Tibial nerve (tissue), 4 donors: ENCODE measurements around the gene NSG2. TPM values are rescaled to one million over a fixed set of nuclear protein-coding genes. Genes with fewer than 3 reads are reported as not detected.

ENCODE experiments used
- DNase-seq, 2 donors: peaks; one replicate each; pipeline ENCODE4 v3.0.0-alpha.2; 2019; ENCODE audit warnings: low spot score in 2 of 2
- H3K27ac ChIP-seq, 4 donors: fragments of 200-600 bp; sonication (generic) in 3 of 4; one replicate each; pipeline ENCODE4 v1.5.1; 2017 to 2019; ENCODE audit warnings: mild to moderate bottlenecking in 1 of 4
- H3K27me3 ChIP-seq, 2 donors: fragments of 200-600 bp; sonication (generic) in 1 of 2; one replicate each; pipeline versions ENCODE4 v1.5.1 to v1.6.0; 2017 to 2019
- H3K36me3 ChIP-seq, 3 donors: fragments of 200-600 bp; sonication (generic); one replicate each; pipeline ENCODE4 v1.5.1; 2018 to 2019
- H3K4me1 ChIP-seq, 4 donors: fragments of 200-600 bp; sonication (generic) in 3 of 4; one replicate each; pipeline ENCODE4 v1.5.1; 2017 to 2019
- H3K4me3 ChIP-seq, 4 donors: fragments of 200-600 bp; sonication (generic) in 3 of 4; one replicate each; pipeline ENCODE4 v1.5.1; 2017 to 2019; ENCODE audit warnings: mild to moderate bottlenecking in 1 of 4, moderate library complexity in 1 of 4
- H3K9me3 ChIP-seq, 4 donors: fragments of 200-600 bp; sonication (generic) in 3 of 4; one replicate each; pipeline ENCODE4 v1.5.1; 2017 to 2019
- EP300 ChIP-seq, 2 donors: sonication (generic); formaldehyde crosslinking; IDR thresholded peaks; one replicate each; pipeline ENCODE4 v1.6.1; 2017; ENCODE audit warnings: antibody characterized with exemption in 2 of 2, mild to moderate bottlenecking in 1 of 2
- POLR2A ChIP-seq, 2 donors: fragments of 450-650 bp; IDR thresholded peaks; one replicate each; pipeline ENCODE4 v1.6.1; 2017; ENCODE audit warnings: antibody characterized with exemption in 2 of 2, mild to moderate bottlenecking in 2 of 2, moderate library complexity in 2 of 2
- WGBS, 2 donors: methylation state at CpG; one replicate each; pipeline ENCODE4 v1.1.5; 2018; 5-methylcytosine and 5-hydroxymethylcytosine counted together
- total RNA-seq, 4 donors: library from RNA; depleted of rRNA; stranded (reverse); fragments of >200 nt; gene quantifications; one replicate each; pipeline ENCODE4 v1.1.0, GENCODE V29; 2016
- TF ChIP-seq, protein P1 (sequence below), 5 experiments: fragments of 200-600 bp in 3 of 5; fragments of 450-650 bp in 2 of 5; sonication (generic) in 3 of 5; IDR thresholded peaks; one replicate each; pipeline ENCODE4 v1.5.1; 2016 to 2019; ENCODE audit warnings: antibody characterized with exemption in 5 of 5, mild to moderate bottlenecking in 3 of 5, moderate library complexity in 2 of 5

NSG2 gene
- total RNA-seq = not detected

DNA sequence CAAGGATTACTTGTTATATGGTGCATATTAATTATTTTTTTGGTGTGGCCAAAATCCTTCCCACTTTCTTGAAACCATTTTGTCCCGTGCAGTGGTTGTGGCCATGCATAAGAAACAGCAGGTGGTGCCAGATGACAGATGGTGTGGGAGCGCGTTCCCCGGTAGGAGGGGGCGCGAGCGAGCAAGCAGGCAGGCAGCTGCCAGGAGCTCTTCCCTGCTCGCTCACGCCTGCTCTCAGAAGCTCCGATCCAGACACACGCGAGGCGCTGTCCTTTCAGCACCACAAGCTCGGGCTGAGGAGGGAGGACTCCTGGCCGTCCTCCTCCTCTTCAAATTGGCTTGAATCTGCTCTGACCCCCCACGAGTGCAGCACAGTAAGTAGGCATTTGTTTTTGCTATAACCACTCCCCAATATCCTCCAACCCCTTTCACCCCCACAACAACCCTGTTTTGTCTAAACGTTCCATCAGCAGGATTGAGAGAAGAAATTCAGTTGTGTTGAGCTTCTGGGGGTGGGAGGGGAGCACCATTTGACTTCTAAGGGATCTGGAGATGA lies at the start of gene NSG2:
Gene NSG2, plus strand, starts transcription at position 237 of the 556 bp plus-strand sequence. CDS start 1,050 bp downstream, outside the sequence.
- DNase-seq = peak; percentile 22 to 44
- H3K4me3 ChIP-seq = no peak within 1 kb of the TSS
- H3K27ac ChIP-seq = no peak within 1 kb of the TSS
- no peaks in the 10 kb centered on the region for H3K4me1 ChIP-seq
- TF ChIP-seq POLR2A (IDR thresholded peaks at IDR 0.05) = no peak
- TF ChIP-seq, protein P1, sequence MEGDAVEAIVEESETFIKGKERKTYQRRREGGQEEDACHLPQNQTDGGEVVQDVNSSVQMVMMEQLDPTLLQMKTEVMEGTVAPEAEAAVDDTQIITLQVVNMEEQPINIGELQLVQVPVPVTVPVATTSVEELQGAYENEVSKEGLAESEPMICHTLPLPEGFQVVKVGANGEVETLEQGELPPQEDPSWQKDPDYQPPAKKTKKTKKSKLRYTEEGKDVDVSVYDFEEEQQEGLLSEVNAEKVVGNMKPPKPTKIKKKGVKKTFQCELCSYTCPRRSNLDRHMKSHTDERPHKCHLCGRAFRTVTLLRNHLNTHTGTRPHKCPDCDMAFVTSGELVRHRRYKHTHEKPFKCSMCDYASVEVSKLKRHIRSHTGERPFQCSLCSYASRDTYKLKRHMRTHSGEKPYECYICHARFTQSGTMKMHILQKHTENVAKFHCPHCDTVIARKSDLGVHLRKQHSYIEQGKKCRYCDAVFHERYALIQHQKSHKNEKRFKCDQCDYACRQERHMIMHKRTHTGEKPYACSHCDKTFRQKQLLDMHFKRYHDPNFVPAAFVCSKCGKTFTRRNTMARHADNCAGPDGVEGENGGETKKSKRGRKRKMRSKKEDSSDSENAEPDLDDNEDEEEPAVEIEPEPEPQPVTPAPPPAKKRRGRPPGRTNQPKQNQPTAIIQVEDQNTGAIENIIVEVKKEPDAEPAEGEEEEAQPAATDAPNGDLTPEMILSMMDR (IDR thresholded peaks at IDR 0.05) = peak in 4 of 5 experiments; percentile 30 to 53 (median 40)
- no peaks in the 10 kb centered on the region for H3K9me3 ChIP-seq
- WGBS, 2 donors = 4% methylated on average over 16 to 17 of the region's 17 CpGs
- H3K27me3 ChIP-seq = no peaks in the 10 kb centered on the region
- H3K36me3 ChIP-seq = no peaks in the 10 kb centered on the region

DNA sequence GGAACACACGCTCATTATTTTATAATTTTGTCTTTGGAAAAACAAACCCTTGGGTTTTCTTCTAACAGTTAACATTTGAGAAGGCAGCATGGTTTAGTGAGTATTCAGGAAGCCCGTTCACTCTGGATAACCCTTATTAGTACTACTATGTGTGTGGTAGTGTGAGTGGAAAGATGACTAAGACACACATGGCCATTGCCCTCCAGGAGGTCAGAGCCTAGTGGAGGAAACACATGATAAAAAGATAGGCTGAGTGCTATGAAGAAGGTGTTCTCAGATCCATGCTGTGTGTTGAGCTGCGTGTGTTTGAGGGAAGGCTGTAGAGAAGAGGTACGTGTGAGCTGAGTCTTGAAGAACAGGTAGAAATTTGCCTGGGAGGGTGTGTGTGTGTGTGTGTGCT lies 48.2 kb upstream of the NSG2 start:
- TF ChIP-seq, protein P1 (IDR thresholded peaks at IDR 0.05) = no peak
- no peak for TF ChIP-seq POLR2A (IDR thresholded peaks at IDR 0.05)
- no peak for TF ChIP-seq EP300 (IDR thresholded peaks at IDR 0.05)
- Histone ChIP-seq H3K27me3 (no peaks in the 10 kb centered on the region), H3K36me3 (no peaks in the 10 kb centered on the region), H3K4me1 (no peaks in the 10 kb centered on the region), H3K27ac (no peak overlapping the region), H3K4me3 (no peak overlapping the region), H3K9me3 (no peaks in the 10 kb centered on the region)
- WGBS, 2 donors = 73 to 76% methylated on average over 4 of the region's 4 CpGs
- no peak for DNase-seq

DNA sequence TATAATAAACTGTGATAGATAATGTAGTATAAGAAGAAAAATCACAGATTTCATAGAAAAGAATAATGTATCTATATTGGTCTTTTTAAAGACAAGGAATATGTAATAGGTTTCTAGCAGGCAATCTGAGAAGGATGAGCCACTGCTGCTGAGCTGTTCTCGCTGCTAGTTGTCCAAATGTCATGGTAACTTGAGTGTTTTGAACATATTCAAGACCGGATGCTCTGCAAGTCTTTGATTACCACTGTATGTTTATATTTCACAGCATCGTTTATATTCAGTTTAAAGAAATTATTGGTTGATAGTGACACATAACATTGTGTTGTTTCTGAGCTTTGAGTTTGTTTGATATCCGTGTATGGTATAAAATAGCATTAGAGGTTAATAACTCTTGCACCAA lies 47.0 kb upstream of the NSG2 start:
- TF ChIP-seq, protein P1 (IDR thresholded peaks at IDR 0.05) = no peak
- TF ChIP-seq POLR2A (IDR thresholded peaks at IDR 0.05) (no peak), EP300 (IDR thresholded peaks at IDR 0.05) (no peak)
- Histone ChIP-seq H3K4me3 (no peak overlapping the region), H3K27me3 (no peaks in the 10 kb centered on the region), H3K36me3 (no peaks in the 10 kb centered on the region), H3K4me1 (no peaks in the 10 kb centered on the region), H3K9me3 (no peaks in the 10 kb centered on the region), H3K27ac (no peak overlapping the region)
- DNase-seq = no peak
- 75 to 81% methylated on average over 4 of the region's 4 CpGs for WGBS, 2 donors

DNA sequence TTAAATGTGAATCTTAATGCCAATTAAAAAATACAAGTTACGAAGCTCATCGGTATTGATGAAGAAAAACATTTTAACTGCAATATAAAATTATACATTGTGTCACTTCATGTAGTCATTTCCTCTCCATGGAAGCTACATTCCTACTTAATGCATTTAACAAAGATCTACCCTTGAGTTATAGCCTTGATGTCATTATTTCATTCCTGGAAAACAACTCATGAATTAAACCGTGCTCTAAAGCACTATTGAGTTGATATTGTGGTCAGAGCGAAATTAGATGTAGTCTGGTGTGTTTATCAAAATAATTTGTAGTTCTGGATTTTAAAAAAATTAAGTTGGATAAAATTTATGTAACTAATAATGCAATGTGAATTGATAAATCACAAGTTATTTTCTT lies 45.4 kb upstream of the NSG2 start:
- 75 to 80% methylated on average over 4 of the region's 4 CpGs for WGBS, 2 donors
- TF ChIP-seq EP300 (IDR thresholded peaks at IDR 0.05) (no peak), POLR2A (IDR thresholded peaks at IDR 0.05) (no peak)
- TF ChIP-seq, protein P1 (IDR thresholded peaks at IDR 0.05) = no peak
- Histone ChIP-seq H3K27me3 (no peaks in the 10 kb centered on the region), H3K27ac (no peak overlapping the region), H3K4me3 (no peak overlapping the region), H3K4me1 (no peaks in the 10 kb centered on the region), H3K9me3 (no peaks in the 10 kb centered on the region), H3K36me3 (no peaks in the 10 kb centered on the region)
- no peak for DNase-seq

DNA sequence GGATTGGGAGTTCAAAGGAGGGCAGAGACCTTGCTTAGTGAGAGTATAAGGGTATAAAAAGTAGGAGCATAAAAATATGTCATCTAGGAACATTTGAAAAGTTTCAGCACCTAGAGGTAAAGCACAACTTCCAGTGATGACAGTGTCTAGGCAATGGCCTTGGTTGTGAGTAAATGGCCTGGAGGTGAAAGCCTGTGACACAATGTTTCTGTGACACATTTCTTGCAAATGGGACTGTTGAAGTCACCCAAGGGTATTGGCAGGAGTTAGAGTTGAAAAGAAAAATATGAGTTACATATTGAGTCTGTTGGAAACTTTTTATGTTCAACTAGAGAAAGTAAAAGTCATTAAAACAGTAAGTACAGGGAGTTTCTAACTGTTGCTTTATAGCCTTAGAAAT lies 41.7 kb upstream of the NSG2 start:
- no peak for DNase-seq
- Histone ChIP-seq H3K27me3 (no peaks in the 10 kb centered on the region), H3K4me1 (no peaks in the 10 kb centered on the region), H3K4me3 (no peak overlapping the region), H3K27ac (no peak overlapping the region), H3K9me3 (no peaks in the 10 kb centered on the region), H3K36me3 (no peaks in the 10 kb centered on the region)
- TF ChIP-seq EP300 (IDR thresholded peaks at IDR 0.05) (no peak), POLR2A (IDR thresholded peaks at IDR 0.05) (no peak)
- TF ChIP-seq, protein P1 (IDR thresholded peaks at IDR 0.05) = no peak
